Left lung (tissue), 10 donors: ENCODE measurements around the gene OCA2. TPM values are rescaled to one million over a fixed set of nuclear protein-coding genes. Genes with fewer than 3 reads are reported as not detected.
A peak's percentile ranks its signal among the peaks of the same experiment; 100 is the strongest.

Experiments
- ATAC-seq: fragments of 200-7000 bp; cut with Tn5 transposase; one replicate; pipeline ENCODE4 v1.9.1; 2020; ENCODE audit warnings: moderate library complexity
- DNase-seq, 4 donors: peaks; one replicate each; pipeline ENCODE4 v3.0.0-alpha.2; 2013 to 2020
- H3K27ac ChIP-seq, 2 donors: fragments of 200-600 bp; sonication (generic) in 1 of 2; one replicate each; pipeline versions ENCODE4 v1.5.0 to v1.8.0; 2020 to 2021
- H3K27me3 ChIP-seq, 2 donors: fragments of 200-600 bp; sonication (generic) in 1 of 2; one replicate each; pipeline versions ENCODE4 v1.5.0 to v1.8.0; 2020 to 2021
- H3K36me3 ChIP-seq, 2 donors: fragments of 200-600 bp; sonication (generic) in 1 of 2; one replicate each; pipeline versions ENCODE4 v1.5.0 to v1.8.0; 2020 to 2021
- H3K4me1 ChIP-seq, 2 donors: fragments of 200-600 bp; one replicate each; pipeline ENCODE4 v1.8.0; 2021
- H3K4me3 ChIP-seq, 2 donors: fragments of 200-600 bp; sonication (generic) in 1 of 2; one replicate each; pipeline versions ENCODE4 v1.5.0 to v1.8.0; 2020 to 2021; ENCODE audit warnings: mild to moderate bottlenecking in 1 of 2
- H3K9me3 ChIP-seq, 2 donors: fragments of 200-600 bp; sonication (generic) in 1 of 2; one replicate each; pipeline versions ENCODE4 v1.5.0 to v1.8.0; 2020 to 2021
- intact Hi-C, 2 donors: fragments of 100-400 bp; cut with DNase I; formaldehyde crosslinking; loops; one replicate each; pipeline versions ENCODE4 v1.11.2 to v1.14.2; 2022
- polyA plus RNA-seq, 6 donors: library from polyadenylated mRNA; unstranded; fragments of 120-200 nt; gene quantifications; one replicate each; pipeline ENCODE4 v1.2.1, GENCODE V29; 2013; ENCODE audit not compliant: insufficient read length in 6 of 6
- total RNA-seq, 2 donors: library from RNA; stranded (reverse); fragmentation: NEBNext Ultra II Directional; extraction: Animal tissue kit (Norgen Biotek cat#: 25700); gene quantifications; one replicate each; pipeline ENCODE4 v1.2.1, GENCODE V29; 2021
- TF ChIP-seq, protein P1 (sequence below), 2 donors: fragments of 200-600 bp; sonication (generic) in 1 of 2; IDR thresholded peaks; one replicate each; pipeline versions ENCODE4 v1.5.0 to v1.8.0; 2021; ENCODE audit warnings: antibody characterized with exemption in 2 of 2
- donor health status: DM: no; HTN: yes; CAD: no.
- donor health status: DM: no; HTN: no; CAD: no.

Gene OCA2
- total and polyA plus RNA-seq, 8 donors, result 0.81 to 21.7 (median 13.2) TPM

DNA sequence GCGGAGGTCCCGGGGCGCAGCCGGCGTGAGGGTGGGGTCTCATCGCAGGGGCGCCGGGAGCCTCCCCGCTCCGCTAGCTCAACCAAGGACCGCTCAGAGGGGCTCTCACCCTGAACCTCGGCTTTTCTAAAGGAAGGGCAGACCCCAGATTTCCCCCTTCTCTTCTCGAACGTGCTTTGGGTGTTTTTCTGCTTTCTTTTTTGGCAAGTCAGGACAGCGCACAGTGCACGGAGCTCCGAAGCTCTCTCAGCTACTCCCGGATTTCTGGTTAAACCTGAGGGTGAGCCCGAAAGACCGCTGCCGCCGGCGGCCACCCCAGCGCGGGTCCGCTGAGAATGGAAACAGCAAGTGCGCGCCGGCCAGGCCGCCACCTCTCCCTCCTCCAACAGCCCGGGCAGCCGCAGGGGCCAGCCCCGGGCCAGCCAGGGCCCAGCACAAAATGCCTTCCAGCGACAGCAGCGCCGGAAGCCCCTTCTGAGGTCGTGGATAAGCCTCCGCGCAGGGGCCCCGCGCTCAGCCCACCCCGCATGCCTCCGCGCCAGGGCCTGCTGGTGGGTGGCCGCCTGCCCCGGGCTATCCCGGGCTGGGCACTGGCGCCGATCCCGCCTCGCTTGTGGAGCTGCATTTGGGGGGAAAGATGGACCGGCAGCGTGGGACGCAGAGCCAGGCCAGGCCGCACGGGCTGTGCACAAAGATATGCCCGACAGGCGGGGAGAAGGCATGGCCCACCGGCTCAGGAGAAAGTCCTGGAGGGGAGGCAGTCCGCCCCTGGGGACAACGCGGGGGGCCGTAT, 8.2 kb upstream of the OCA2 start:
- TF ChIP-seq, protein P1, sequence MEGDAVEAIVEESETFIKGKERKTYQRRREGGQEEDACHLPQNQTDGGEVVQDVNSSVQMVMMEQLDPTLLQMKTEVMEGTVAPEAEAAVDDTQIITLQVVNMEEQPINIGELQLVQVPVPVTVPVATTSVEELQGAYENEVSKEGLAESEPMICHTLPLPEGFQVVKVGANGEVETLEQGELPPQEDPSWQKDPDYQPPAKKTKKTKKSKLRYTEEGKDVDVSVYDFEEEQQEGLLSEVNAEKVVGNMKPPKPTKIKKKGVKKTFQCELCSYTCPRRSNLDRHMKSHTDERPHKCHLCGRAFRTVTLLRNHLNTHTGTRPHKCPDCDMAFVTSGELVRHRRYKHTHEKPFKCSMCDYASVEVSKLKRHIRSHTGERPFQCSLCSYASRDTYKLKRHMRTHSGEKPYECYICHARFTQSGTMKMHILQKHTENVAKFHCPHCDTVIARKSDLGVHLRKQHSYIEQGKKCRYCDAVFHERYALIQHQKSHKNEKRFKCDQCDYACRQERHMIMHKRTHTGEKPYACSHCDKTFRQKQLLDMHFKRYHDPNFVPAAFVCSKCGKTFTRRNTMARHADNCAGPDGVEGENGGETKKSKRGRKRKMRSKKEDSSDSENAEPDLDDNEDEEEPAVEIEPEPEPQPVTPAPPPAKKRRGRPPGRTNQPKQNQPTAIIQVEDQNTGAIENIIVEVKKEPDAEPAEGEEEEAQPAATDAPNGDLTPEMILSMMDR (IDR thresholded peaks at IDR 0.05), result no peak
- DNase-seq (peak in 1 of 4 donors; percentile 31), ATAC-seq (peak; percentile 53)
- Histone ChIP-seq H3K36me3 (peaks cover 0 to 15% of the 10 kb centered on the region in 2 donors), H3K27ac (no peak overlapping the region), H3K4me3 (peak overlapping the region; percentile 37 to 40), H3K9me3 (no peaks in the 10 kb centered on the region), H3K27me3 (peaks cover 11 to 34% of the 10 kb centered on the region in 2 donors), H3K4me1 (peaks cover 12 to 17% of the 10 kb centered on the region in 2 donors)
- intact Hi-C loops, result no loop called here

DNA sequence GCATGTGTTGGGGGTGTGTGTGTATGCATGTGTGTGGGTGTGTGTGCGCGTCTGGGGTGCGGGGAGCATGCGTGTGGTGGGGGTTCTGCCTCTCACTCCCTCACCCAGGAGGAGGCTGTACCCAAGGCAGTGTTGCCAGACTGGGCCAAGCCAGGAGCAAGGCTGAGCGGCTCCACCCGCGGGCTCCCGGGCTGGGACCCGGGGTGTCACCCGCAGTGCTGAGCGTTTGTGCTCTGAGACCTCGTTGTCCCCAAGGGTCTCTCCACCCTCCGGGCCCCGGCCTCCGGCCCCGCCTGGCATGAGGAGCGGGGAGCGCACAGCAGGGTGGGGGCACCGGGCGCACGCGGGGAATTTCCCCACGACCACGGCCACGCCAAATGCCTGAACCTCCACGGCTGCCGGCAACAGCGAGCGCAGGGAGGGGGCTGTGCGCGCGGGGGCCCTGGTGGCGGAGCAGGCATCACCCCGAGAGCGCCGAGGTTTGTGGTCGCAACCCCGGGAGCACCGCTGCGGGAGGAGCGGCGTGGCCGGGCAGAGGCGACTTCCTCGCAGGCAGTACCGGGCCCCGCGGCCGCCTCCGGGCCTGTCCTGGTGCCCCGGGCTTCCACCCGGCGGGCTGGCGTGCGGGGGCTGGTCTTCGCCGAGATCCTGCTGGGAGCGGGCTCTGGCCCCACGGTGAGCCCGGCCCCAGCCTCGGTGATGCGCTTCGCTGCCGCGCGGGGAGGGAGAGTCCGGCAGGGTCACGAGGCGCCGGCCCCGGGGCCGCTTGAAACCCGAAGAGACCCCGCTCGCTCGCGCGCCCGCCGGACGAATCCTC, 7.4 kb upstream of the OCA2 start:
- H3K36me3 ChIP-seq, result peaks cover 0 to 7% of the 10 kb centered on the region in 2 donors
- intact Hi-C loops, result no loop called here
- H3K27ac ChIP-seq, result no peak overlapping the region
- H3K4me3 ChIP-seq, result peak overlapping the region; percentile 37 to 40
- DNase-seq (peak in 1 of 4 donors; percentile 83), ATAC-seq (peak; percentile 50)
- no peaks in the 10 kb centered on the region for H3K9me3 ChIP-seq
- peaks cover 11 to 42% of the 10 kb centered on the region in 2 donors for H3K27me3 ChIP-seq
- H3K4me1 ChIP-seq, result peaks cover 12 to 17% of the 10 kb centered on the region in 2 donors
- TF ChIP-seq, protein P1 (IDR thresholded peaks at IDR 0.05), result no peak

DNA sequence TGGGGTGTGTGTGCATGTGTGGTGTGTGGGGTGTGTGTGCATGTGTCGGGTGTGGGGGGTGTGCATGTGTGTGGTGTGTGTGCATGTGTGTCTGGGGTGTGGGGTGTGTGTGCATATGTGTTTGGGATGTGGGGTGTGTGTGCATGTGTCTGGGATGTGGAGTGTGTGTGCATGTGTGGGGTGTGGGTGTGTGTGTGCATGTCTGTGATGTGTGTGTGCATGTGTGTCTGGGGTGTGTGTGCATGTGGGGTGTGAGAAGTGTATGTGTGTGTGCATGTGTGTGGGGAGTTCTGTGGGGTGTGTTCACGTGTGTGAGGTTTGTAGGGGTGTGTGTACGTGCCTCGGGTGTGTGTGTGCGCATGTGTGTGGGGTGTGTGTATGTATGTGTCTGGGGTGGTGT, 6.7 kb upstream of the OCA2 start:
- DNase-seq (no peak), ATAC-seq (no peak)
- H3K9me3 ChIP-seq, result no peaks in the 10 kb centered on the region
- peaks cover 12 to 17% of the 10 kb centered on the region in 2 donors for H3K4me1 ChIP-seq
- intact Hi-C loops, result no loop called here
- no peak overlapping the region for H3K4me3 ChIP-seq
- TF ChIP-seq, protein P1 (IDR thresholded peaks at IDR 0.05), result no peak
- H3K36me3 ChIP-seq, result no peaks in the 10 kb centered on the region
- H3K27me3 ChIP-seq, result peaks cover 11 to 50% of the 10 kb centered on the region in 2 donors
- H3K27ac ChIP-seq, result no peak overlapping the region

DNA sequence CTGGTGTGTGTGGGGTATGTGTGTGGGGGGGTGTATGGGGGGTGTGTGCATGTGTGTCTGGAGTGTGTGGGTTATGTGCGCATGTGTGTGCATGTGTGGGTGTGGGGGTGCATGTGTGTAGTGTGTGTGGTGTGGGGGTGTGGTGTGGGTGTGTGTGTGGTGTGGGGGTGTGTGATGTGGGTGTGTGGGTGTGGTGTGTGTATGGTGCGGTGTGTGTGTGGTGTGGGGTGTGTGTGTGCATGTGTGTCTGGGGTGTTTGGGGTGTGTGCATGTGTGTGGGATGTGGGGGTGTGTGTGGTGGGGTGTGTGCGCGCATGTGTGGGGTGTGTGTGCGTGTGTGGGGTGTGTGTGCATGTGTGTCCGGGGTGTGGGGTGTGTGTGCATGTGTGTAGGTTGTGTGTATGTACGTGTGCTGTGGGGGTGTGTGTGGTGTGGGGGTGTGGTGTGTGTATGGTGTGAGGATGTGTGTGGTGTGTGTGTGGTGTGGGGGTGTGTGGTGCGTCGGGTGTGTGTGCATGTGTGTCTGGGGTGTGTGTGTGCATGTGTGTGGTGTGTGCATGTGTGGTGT, 6.2 kb upstream of the OCA2 start:
- ATAC-seq (no peak), DNase-seq (no peak)
- intact Hi-C loops, result no loop called here

More for the DNA sequence above, 6.2 kb upstream of the OCA2 start:
- Histone ChIP-seq H3K27ac (no peak overlapping the region), H3K36me3 (no peaks in the 10 kb centered on the region), H3K9me3 (no peaks in the 10 kb centered on the region), H3K4me1 (peaks cover 12 to 17% of the 10 kb centered on the region in 2 donors), H3K4me3 (no peak overlapping the region), H3K27me3 (peaks cover 11 to 54% of the 10 kb centered on the region in 2 donors)
- TF ChIP-seq, protein P1 (IDR thresholded peaks at IDR 0.05), result no peak
